Activated CD4-positive, alpha-beta memory T cell treated with anti-CD3 and anti-CD28 coated beads, Interleukin-2, amount 10 ng/mL, durations not matched to agents 7 days and 5 days (primary cell): ENCODE measurements around the gene MAN2B2. TPM values are rescaled to one million over a fixed set of nuclear protein-coding genes. Genes with fewer than 3 reads are reported as not detected.
"Not testable (repeated sequence)": the region's sequence is repeated elsewhere in the genome, so short reads cannot be mapped to it uniquely, and the experiment has no call there.

Experiments used
- CTCF ChIA-PET: fragments of 350-600 bp; sonication (Branson Sonifier 250); formaldehyde crosslinking; loops from one replicate; lab custom pipeline; 2021; ENCODE audit warnings: antibody characterized with exemption, inconsistent platforms; lab: Charles Lee
- POLR2A ChIA-PET: fragments of 350-600 bp; sonication (Branson Sonifier 250); formaldehyde crosslinking; loops from one replicate; lab custom pipeline; 2021; ENCODE audit warnings: antibody characterized with exemption; lab: Charles Lee
- DNase-seq: peaks from one replicate; pipeline ENCODE4 v3.0.0-alpha.2; 2020
- H3K27ac Mint-ChIP-seq: one replicate; pipeline ENCODE4 v1.8.0; 2021; ENCODE audit warnings: mild to moderate bottlenecking, mixed read lengths
- H3K27me3 Mint-ChIP-seq: one replicate; pipeline ENCODE4 v1.8.0; 2021; ENCODE audit warnings: mixed read lengths
- H3K36me3 Mint-ChIP-seq: one replicate; pipeline ENCODE4 v1.8.0; 2021; ENCODE audit warnings: low read depth, mixed read lengths
- H3K4me1 Mint-ChIP-seq: one replicate; pipeline ENCODE4 v1.8.0; 2021; ENCODE audit warnings: mixed read lengths
- H3K4me3 Mint-ChIP-seq: one replicate; pipeline ENCODE4 v1.8.0; 2021; ENCODE audit warnings: mild to moderate bottlenecking, mixed read lengths
- H3K9me3 Mint-ChIP-seq: one replicate; pipeline ENCODE4 v1.8.0; 2021; ENCODE audit warnings: mixed read lengths
- total RNA-seq, 2 experiments: library from RNA; stranded (reverse); gene quantifications; one replicate each; pipeline ENCODE4 v1.2.3, GENCODE V29; 2021

MAN2B2 gene
- total RNA-seq, 2 experiments from 2014 or later, result 34.8 to 36.3 TPM

- H3K9me3 Mint-ChIP-seq, result no peaks in the 10 kb centered on the region
- no peaks in the 10 kb centered on the region for H3K4me1 Mint-ChIP-seq
- no peak for DNase-seq
- H3K36me3 Mint-ChIP-seq, result peaks cover 34% of the 10 kb centered on the region
- POLR2A ChIA-PET, result no interaction called here
- CTCF ChIA-PET, result no interaction called here
- H3K27me3 Mint-ChIP-seq, result no peaks in the 10 kb centered on the region
- no peak overlapping the region for H3K4me3 Mint-ChIP-seq
- no peak overlapping the region for H3K27ac Mint-ChIP-seq
Observed at GRCh38 chr4:6619466-6620255, 44.7 kb downstream of the MAN2B2 start.

DNA sequence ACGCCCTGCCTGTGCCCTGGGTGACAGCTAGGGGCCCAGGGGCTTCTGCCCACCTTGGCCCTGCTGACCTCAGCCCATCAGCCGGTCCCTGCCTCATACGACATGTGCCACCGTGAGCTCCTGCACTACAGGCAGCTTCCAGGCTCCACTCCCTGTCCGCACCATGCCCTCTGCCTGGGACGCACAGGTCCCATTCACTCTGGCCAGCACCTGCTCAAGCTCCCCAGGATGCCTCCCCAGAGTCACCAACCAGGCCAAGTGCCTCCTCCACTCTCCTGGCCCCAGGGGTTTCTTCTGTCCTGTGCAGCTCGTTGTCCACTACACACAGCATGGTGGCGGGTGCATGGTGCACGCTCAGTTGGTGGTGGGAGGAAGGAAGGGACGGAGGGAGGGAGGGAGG lies 45.3 kb downstream of the MAN2B2 start:
- no peak overlapping the region for H3K27ac Mint-ChIP-seq
- no peaks in the 10 kb centered on the region for H3K27me3 Mint-ChIP-seq
- CTCF ChIA-PET, result no interaction called here
- peaks cover 29% of the 10 kb centered on the region for H3K36me3 Mint-ChIP-seq
- POLR2A ChIA-PET, result no interaction called here
- DNase-seq, result no peak
- H3K4me3 Mint-ChIP-seq, result no peak overlapping the region
- H3K4me1 Mint-ChIP-seq, result no peaks in the 10 kb centered on the region
- H3K9me3 Mint-ChIP-seq, result no peaks in the 10 kb centered on the region

DNA sequence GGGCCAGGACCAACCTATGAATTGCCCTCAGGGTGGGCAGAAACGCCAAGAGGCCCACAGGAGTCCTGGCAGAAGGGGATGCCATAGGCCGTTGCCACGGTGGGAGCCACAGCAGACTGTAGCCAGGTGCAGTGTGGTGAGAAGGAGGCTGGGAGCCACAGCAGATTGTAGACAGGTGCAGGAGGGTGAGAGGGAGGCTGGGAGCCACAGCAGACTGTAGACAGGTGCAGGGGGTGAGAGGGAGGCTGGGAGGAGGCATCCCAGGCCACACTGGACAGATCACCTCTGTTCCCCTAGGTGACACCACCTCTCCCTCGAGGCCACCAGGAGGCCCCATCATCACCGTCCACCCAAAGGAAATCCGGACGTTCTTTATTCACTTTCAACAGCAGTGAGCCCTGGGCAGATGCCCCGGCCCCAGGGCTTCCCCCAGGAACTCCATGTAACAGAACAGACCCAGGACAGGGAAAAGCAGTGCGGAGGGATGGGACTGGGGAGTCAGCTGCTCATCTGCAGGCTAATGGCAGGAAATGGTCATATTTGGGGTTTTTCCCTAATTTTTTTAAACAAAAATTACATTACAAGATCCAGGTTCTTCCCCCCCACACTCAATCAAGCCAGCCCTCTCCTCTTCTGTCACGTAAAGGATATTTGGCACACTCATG lies 46.0 kb downstream of the MAN2B2 start:
- Mint-ChIP-seq H3K27ac (no peak overlapping the region), H3K4me1 (no peaks in the 10 kb centered on the region), H3K36me3 (peaks cover 24% of the 10 kb centered on the region), H3K27me3 (no peaks in the 10 kb centered on the region), H3K4me3 (no peak overlapping the region), H3K9me3 (no peaks in the 10 kb centered on the region)
- ChIA-PET POLR2A (no interaction called here), CTCF (no interaction called here)
- no peak for DNase-seq

- POLR2A ChIA-PET, result no interaction called here
- Mint-ChIP-seq H3K27me3 (no peaks in the 10 kb centered on the region), H3K4me1 (no peaks in the 10 kb centered on the region), H3K4me3 (no peak overlapping the region), H3K36me3 (peaks cover 19% of the 10 kb centered on the region), H3K9me3 (no peaks in the 10 kb centered on the region), H3K27ac (no peak overlapping the region)
- no peak for DNase-seq
- CTCF ChIA-PET, result no interaction called here
Observed at GRCh38 chr4:6621556-6621927, 46.6 kb downstream of the MAN2B2 start.

- no peak for DNase-seq
- Mint-ChIP-seq H3K36me3 (peaks cover 8% of the 10 kb centered on the region), H3K27ac (no peak overlapping the region), H3K4me3 (no peak overlapping the region), H3K4me1 (no peaks in the 10 kb centered on the region), H3K27me3 (no peaks in the 10 kb centered on the region), H3K9me3 (no peaks in the 10 kb centered on the region)
- ChIA-PET CTCF (no interaction called here), POLR2A (no interaction called here)
Observed at GRCh38 chr4:6622744-6623143, 47.8 kb downstream of the MAN2B2 start.

DNA sequence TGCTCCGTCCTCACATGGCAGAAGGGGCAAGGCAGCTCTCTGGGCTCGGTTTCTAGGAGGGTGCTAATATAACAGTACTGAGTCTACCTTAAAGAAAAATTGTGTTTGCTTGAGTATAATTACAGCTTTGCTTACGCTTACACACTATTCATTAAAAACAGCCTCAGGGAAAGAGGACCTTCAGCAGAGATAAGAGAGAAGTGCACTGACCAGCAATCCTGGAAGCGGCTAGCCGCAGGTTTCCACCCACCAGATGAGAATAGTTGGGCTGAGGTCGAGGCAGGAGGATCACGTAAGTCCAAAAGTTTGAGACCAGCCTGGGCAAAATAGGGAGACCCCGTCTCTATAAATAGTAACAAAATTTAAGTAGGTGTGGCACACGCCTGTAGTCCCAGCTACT lies 50.3 kb downstream of the MAN2B2 start:
- Mint-ChIP-seq H3K27ac (no peak overlapping the region), H3K36me3 (no peaks in the 10 kb centered on the region), H3K4me1 (no peaks in the 10 kb centered on the region), H3K4me3 (no peak overlapping the region), H3K27me3 (no peaks in the 10 kb centered on the region), H3K9me3 (no peaks in the 10 kb centered on the region)
- CTCF ChIA-PET, result interaction anchor here (0.9 kb wide), 1 partner anchor 22 kb away, joined by 3 read pairs; no protein-coding TSS in a partner anchor
- DNase-seq, result no peak
- POLR2A ChIA-PET, result no interaction called here

- Mint-ChIP-seq H3K36me3 (no peaks in the 10 kb centered on the region), H3K4me3 (no peak overlapping the region), H3K9me3 (no peaks in the 10 kb centered on the region), H3K27ac (no peak overlapping the region), H3K27me3 (no peaks in the 10 kb centered on the region), H3K4me1 (no peaks in the 10 kb centered on the region)
- CTCF ChIA-PET, result interaction anchor here (0.9 kb wide), 1 partner anchor 22 kb away, joined by 3 read pairs; no protein-coding TSS in a partner anchor
- no peak for DNase-seq
- POLR2A ChIA-PET, result no interaction called here
Observed at GRCh38 chr4:6626066-6626465, 51.1 kb downstream of the MAN2B2 start.

- POLR2A ChIA-PET, result no interaction called here
- H3K9me3 Mint-ChIP-seq, result no peaks in the 10 kb centered on the region
- no peak overlapping the region for H3K4me3 Mint-ChIP-seq
- DNase-seq, result no peak
- H3K27me3 Mint-ChIP-seq, result no peaks in the 10 kb centered on the region
- CTCF ChIA-PET, result no interaction called here
- H3K4me1 Mint-ChIP-seq, result no peaks in the 10 kb centered on the region
- H3K36me3 Mint-ChIP-seq, result no peaks in the 10 kb centered on the region
- H3K27ac Mint-ChIP-seq, result no peak overlapping the region
Observed at GRCh38 chr4:6627832-6628231, 52.8 kb downstream of the MAN2B2 start.

DNA sequence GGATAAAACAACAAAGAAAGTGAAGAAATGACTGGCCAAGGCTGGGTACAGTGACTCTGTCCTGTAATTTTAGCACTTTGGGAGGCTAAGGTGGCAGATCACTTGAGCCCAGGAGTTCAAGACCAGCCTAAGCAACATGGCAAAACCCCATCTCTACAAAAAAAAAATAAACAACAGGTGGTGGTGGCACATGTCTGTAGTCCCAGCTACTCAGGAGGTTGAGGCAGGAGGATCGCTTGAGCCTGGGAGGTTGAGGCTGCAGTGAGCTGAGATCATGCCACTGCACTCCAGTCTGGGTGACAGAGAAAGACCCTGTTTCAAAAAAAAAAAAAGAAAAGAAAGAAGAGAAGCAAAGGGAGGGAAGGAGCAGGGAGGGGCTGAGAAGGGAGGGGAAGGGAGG lies 53.5 kb downstream of the MAN2B2 start:
- H3K9me3 Mint-ChIP-seq, H3K36me3 Mint-ChIP-seq, H3K27ac Mint-ChIP-seq, H3K4me1 Mint-ChIP-seq, POLR2A ChIA-PET, DNase-seq, CTCF ChIA-PET, H3K4me3 Mint-ChIP-seq, H3K27me3 Mint-ChIP-seq: not testable (repeated sequence)

DNA sequence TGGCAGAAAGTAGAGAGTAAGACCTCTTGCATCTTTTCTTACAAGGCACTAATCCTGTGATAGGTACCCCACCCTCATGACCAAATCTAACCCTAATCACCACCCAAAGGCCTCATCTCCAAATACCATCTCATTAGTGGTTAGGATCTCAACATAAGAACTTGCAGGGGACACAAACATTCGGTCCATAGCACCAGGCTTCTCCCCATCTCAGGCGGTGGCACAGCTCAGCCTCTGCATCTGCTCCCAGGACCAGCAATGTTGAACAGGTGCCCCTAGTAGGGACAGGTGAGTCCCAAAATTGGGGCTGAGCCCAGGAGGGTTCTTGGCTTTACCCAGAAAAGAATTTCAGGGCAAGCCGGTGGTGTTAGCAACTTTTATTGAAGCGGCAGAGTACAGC lies 57.1 kb downstream of the MAN2B2 start:
- ChIA-PET POLR2A (interaction anchor here (1.4 kb wide), 1 partner anchor 9 kb away, joined by 4 read pairs; the partner anchor contains the start of gene MRFAP1), CTCF (no interaction called here)
- Mint-ChIP-seq H3K36me3 (no peaks in the 10 kb centered on the region), H3K4me1 (peaks cover 4% of the 10 kb centered on the region), H3K9me3 (no peaks in the 10 kb centered on the region), H3K27ac (no peak overlapping the region), H3K4me3 (no peak overlapping the region), H3K27me3 (no peaks in the 10 kb centered on the region)
- no peak for DNase-seq

- no peak overlapping the region for H3K27ac Mint-ChIP-seq
- no peaks in the 10 kb centered on the region for H3K27me3 Mint-ChIP-seq
- H3K9me3 Mint-ChIP-seq, result peaks cover under 1% of the 10 kb centered on the region
- H3K36me3 Mint-ChIP-seq, result no peaks in the 10 kb centered on the region
- H3K4me1 Mint-ChIP-seq, result peaks cover 4% of the 10 kb centered on the region
- DNase-seq, result no peak
- POLR2A ChIA-PET, result interaction anchor here (1.0 to 1.2 kb wide), 2 partner anchors 40 to 75 kb away, joined by 3 read pairs; a partner anchor contains a TSS
- CTCF ChIA-PET, result interaction anchor here (1.3 to 1.4 kb wide), 2 partner anchors 31 to 59 kb away, joined by 3 to 5 read pairs; partner anchors contain the start of gene MAN2B2
- H3K4me3 Mint-ChIP-seq, result no peak overlapping the region
Observed at GRCh38 chr4:6633091-6633906, 58.3 kb downstream of the MAN2B2 start.

- no peak for DNase-seq
- ChIA-PET POLR2A (interaction anchor here (1.2 kb wide), 1 partner anchor 39 kb away, joined by 3 read pairs; a partner anchor contains a TSS), CTCF (interaction anchor here (1.3 kb wide), 1 partner anchor 29 kb away, joined by 5 read pairs; no protein-coding TSS in a partner anchor)
- no peak overlapping the region for H3K27ac Mint-ChIP-seq
- peaks cover 4% of the 10 kb centered on the region for H3K4me1 Mint-ChIP-seq
- peaks cover 3% of the 10 kb centered on the region for H3K9me3 Mint-ChIP-seq
- no peak overlapping the region for H3K4me3 Mint-ChIP-seq
- no peaks in the 10 kb centered on the region for H3K36me3 Mint-ChIP-seq
- H3K27me3 Mint-ChIP-seq, result no peaks in the 10 kb centered on the region
Observed at GRCh38 chr4:6634746-6635145, 59.8 kb downstream of the MAN2B2 start.
